SKM-1 treated with dmso at 0.1 percent for 144 hours (cell line): ENCODE measurements around the gene PRKACB.
"Not testable (repeated sequence)": the region's sequence is repeated elsewhere in the genome, so short reads cannot be mapped to it uniquely, and the experiment has no call there.

Source experiments
- DNase-seq: peaks from one replicate; lab custom pipeline; 2025; ENCODE audit not compliant: unreplicated experiment; lab: John Stamatoyannopoulos, UW

Gene PRKACB

GRCh38 chr1:84214115-84214956 lies 70.3 kb downstream of the PRKACB start:
- no peak for DNase-seq

GRCh38 chr1:84217239-84217638 lies 73.2 kb downstream of the PRKACB start:
- DNase-seq = no peak

DNA sequence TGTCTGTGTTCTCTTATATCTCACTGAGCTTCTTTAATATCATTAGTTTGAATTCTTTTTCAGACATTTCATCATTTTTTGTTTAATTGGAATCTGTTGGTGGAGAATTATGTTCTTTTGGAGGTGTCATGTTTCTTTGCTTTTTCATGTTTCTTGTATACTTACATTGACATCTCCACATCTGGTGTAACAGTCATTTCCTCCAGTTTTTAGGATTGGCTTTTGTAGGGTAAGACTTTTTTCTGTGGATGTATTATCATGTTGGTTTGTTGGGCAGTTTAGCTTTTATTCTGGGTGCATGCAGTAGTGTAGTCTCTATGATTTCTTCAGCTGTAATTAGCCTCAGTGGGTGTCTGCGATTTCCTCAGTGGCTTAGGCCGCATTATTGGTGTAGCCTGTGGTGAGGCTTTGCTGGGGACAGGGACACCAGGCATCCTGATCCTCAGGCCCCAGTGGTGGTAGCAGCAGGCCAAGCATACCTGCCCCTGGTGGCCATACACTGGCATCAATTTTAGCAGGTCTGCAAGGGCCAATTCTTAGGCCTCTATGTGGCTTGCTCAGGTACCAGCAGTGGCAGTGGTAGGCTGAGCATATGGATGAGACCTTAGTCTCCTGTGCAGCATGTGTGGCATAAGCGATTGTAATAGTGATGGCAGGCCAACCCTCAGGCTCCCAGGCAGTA lies 79.8 kb downstream of the PRKACB start:
- no peak for DNase-seq

GRCh38 chr1:84224905-84225304 lies 80.8 kb downstream of the PRKACB start:
- DNase-seq = no peak

DNA sequence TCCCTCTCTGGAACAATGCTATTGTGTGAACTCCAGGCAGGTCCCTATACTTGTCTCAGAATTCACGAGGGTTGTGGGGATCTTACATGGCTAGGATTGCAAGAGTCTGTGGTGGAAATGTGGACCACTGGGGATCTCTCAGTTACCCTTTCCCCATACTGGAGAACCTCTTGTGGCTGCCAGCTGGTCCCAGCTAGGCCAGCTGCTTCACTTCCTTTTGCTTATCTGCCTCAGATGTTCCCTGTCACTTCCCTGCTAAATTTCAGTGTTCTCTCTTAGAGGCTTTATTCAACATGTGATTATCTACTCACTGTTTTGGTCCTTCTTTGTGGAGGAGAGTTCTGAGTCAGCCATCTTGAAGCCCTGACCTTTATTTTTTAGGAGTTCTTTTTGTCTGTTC lies 81.6 kb downstream of the PRKACB start:
- no peak for DNase-seq

- not testable (repeated sequence) for DNase-seq
Measured at GRCh38 chr1:84232676-84233075, 88.6 kb downstream of the PRKACB start.

DNA sequence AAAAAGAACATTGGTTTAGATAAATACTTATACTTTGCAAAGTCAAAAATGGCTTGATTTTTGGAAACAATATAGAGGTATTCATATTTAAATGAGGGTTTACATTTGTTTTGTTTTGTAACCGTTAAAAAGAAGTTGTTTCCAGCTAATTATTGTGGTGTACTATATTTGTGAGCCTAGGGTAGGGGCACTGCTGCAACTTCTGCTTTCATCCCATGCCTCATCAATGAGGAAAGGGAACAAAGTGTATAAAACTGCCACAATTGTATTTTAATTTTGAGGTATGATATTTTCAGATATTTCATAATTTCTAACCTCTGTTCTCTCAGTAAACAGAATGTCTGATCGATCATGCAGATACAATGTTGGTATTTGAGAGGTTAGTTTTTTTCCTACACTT lies 92.2 kb downstream of the PRKACB start:
- DNase-seq = no peak

DNA sequence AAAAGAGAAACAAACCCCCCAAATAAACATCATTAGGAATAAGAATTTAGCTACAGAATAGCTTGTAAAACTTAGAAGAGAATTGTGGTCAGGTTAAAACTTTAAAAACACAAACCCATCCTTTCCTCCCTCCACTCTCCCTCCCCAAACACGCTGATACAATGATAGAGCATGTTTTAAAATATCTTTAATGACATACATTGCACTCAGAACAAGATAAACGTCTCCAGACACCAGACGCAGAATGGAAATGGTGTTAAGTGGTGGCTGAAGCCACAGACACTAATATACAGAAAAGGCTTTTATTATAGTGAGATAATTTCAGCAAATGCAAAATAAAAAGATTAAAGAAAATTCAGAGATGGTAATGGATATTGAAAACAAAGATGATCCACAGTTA lies 98.6 kb downstream of the PRKACB start:
- no peak for DNase-seq

- DNase-seq = no peak
Measured at GRCh38 chr1:84245563-84245962, 101.5 kb downstream of the PRKACB start.

GRCh38 chr1:84246213-84246612 lies 102.1 kb downstream of the PRKACB start:
- no peak for DNase-seq

- DNase-seq = no peak
Measured at GRCh38 chr1:84247425-84248220, 103.6 kb downstream of the PRKACB start.

GRCh38 chr1:84250668-84251067 lies 106.6 kb downstream of the PRKACB start:
- no peak for DNase-seq

DNA sequence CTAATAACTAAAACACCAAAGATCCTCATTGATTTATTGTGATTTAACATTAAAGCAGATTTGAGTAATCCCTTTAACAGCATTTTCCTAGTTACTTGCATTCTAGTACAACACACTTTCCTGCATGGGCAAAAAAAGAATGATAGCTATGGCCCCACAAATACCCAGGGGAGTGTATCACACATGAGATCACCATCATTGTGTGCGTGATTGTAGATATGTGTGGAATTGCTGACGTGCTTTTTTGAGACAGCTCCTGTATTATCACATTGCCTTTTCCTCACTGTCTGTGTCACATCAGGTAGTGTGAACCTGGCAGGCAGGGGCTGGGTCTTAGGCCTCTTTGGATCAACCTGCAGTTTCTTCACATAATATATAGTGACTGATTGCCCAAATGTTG lies 109.0 kb downstream of the PRKACB start:
- DNase-seq = no peak

DNA sequence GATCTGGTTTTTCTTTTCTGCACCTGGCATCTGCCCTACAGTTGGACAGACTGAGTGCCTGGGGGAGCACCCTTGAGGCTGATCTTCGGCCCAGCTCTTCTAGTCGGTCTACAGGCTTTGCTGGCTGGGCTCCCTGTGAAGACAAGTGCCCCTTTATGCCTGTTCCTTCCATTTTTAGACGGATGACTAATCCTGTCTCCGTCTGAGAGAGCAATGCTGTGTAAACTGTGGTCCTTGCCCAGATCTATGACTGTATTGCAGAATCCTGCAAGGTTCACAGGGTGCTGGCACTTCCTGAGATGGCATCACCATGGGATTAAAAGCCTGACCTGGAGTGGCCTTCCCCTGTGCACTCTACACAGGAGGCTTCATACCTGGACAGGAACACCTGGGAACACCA lies 109.8 kb downstream of the PRKACB start:
- DNase-seq = no peak

DNA sequence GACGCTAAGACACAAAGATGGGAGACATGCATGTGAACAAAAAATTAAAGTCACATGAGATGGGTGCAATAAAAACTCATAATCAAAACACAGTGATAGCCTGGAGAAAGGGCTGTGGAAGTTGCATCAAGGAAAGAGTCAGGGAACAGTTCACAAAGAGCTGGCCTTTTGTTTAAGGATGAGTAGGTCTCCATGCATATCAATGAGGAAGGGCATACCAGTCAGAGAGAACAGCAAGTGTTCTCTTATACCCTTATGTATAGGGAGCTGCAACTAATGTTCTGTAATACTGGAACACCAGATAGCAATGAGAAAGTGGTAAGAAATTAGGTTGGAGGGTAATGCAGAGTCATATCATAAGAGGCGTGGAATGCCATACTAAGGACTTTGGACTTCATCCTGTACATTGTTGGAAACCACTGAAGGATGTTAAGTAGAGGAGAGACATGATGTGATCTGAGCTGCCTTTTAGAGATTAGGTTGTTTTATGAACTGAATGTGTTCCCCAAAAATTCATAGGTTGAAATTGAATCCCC lies 110.7 kb downstream of the PRKACB start:
- no peak for DNase-seq

DNA sequence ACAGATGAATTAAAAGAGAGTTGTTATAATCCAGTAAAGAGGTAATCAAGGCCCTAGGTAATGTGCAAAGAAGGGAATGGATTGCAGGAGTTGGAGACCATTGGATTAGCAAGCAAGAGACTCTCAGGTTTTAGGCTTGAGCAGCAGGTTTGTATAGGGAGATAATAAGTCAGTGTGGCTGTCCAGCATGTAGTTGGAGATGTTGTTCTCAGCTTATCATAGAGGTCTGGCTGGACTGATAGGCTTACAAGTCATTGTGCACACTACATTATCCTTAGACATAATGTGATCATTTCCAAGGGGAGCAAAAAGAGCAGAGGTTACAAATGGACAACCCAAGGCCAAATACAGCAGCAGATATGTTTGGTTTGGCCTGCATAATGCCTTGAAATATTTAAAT lies 111.5 kb downstream of the PRKACB start:
- no peak for DNase-seq

DNA sequence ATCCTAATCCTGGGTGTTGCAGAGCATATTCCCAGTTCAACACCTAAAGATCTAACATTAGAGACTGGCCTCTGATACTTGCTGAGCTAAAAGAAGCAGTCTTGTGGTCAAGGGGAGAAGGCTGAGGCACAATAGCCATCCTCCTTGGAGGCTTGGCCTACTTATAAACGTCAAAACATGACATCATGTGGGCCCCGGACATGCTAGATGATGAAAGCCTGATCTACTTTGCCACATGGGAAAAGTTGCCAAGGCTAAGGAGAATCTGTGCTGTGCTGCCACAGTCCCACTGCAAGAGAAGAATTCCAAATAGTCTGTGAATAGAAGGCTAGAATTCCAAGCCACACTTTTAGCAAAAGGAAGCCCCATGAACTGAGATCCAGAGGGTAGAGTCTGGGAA lies 113.5 kb downstream of the PRKACB start:
- DNase-seq = no peak

GRCh38 chr1:84259376-84259775 lies 115.3 kb downstream of the PRKACB start:
- DNase-seq = no peak

DNA sequence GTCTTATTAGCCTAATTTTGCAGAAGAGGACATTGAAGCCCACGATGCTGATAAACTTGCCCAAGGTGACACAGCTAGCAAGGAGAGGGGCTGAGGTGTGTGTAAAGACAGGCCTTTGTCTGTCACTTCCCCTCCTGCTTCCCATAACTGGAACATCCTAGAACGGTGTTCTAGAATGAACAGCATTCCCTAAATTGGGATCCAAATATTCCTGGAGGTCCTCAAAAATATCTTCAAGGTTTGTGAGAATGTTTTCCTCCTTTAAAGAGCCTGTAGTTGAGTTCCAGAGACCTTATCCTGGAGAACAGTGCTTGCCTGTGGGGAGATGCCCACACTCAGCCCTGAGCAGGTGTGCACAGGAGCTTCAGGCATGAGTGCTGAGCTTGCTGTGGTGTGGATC lies 115.9 kb downstream of the PRKACB start:
- no peak for DNase-seq

- no peak for DNase-seq
Measured at GRCh38 chr1:84260852-84261518, 116.9 kb downstream of the PRKACB start.

- DNase-seq = no peak
Measured at GRCh38 chr1:84264961-84265360, 120.9 kb downstream of the PRKACB start.
